Stimulated activated effector memory CD8-positive, alpha-beta T cell treated with anti-CD3 and anti-CD28 coated beads, Interleukin-12 subunit alpha, Interleukin-12 subunit beta, amount 100 ng/mL, for 72 hours (primary cell): ENCODE data around the gene LAG3.

Experiments used
- ATAC-seq: fragments of 150-1000 bp; cut with Tn5 transposase; 2 replicates; pipeline ENCODE4 v1.10.0; 2021
- DNase-seq, 2 donors: peaks; one replicate each; pipeline ENCODE4 v3.0.0; 2021 to 2022; ENCODE audit warnings: low spot score in 2 of 2
- H3K27ac Mint-ChIP-seq: one replicate; pipeline ENCODE4 v1.8.0; 2022; ENCODE audit warnings: mild to moderate bottlenecking, mixed read lengths
- H3K36me3 Mint-ChIP-seq: one replicate; pipeline ENCODE4 v1.8.0; 2022; ENCODE audit warnings: mild to moderate bottlenecking, mixed read lengths
- H3K4me1 Mint-ChIP-seq: one replicate; pipeline ENCODE4 v1.8.0; 2022; ENCODE audit warnings: mixed read lengths
- H3K4me3 Mint-ChIP-seq: one replicate; pipeline ENCODE4 v1.8.0; 2022; ENCODE audit warnings: mild to moderate bottlenecking, mixed read lengths
- H3K9me3 Mint-ChIP-seq: one replicate; pipeline ENCODE4 v1.8.0; 2022; ENCODE audit warnings: mixed read lengths

LAG3 gene

GRCh38 chr12:6765634-6766581, 6.4 kb upstream of the LAG3 start, which contains the start of gene PTMS:
Gene PTMS, plus strand, starts transcription at chr12:6766363. Its CDS starts 343 bp downstream, at chr12:6766706.
- DNase-seq = peak; percentile 51 to 80
- Mint-ChIP-seq H3K4me1 (peaks cover 59% of the 10 kb centered on the region), H3K9me3 (no peaks in the 10 kb centered on the region), H3K27ac (peak within 1 kb of the TSS; percentile 93), H3K4me3 (peak within 1 kb of the TSS; percentile 88), H3K36me3 (peaks cover 47% of the 10 kb centered on the region)
- ATAC-seq = peak; percentile 17

- peak overlapping the region; percentile 93 for H3K27ac Mint-ChIP-seq
- no peaks in the 10 kb centered on the region for H3K9me3 Mint-ChIP-seq
- peaks cover 55% of the 10 kb centered on the region for H3K36me3 Mint-ChIP-seq
- ATAC-seq = peak; percentile 71
- peaks cover 67% of the 10 kb centered on the region for H3K4me1 Mint-ChIP-seq
- peak overlapping the region; percentile 88 for H3K4me3 Mint-ChIP-seq
- peak; percentile 50 to 81 for DNase-seq
These were observed 5.5 kb upstream of the LAG3 start for GRCh38 chr12:6766651-6767349.

- no peak for ATAC-seq
- H3K36me3 Mint-ChIP-seq = peaks cover 64% of the 10 kb centered on the region
- H3K4me1 Mint-ChIP-seq = peaks cover 72% of the 10 kb centered on the region
- H3K9me3 Mint-ChIP-seq = no peaks in the 10 kb centered on the region
- H3K27ac Mint-ChIP-seq = peak overlapping the region; percentile 93
- H3K4me3 Mint-ChIP-seq = peak overlapping the region; percentile 88
- no peak for DNase-seq
These were observed 4.7 kb upstream of the LAG3 start for GRCh38 chr12:6767353-6768319.

- Mint-ChIP-seq H3K4me1 (peaks cover 72% of the 10 kb centered on the region), H3K9me3 (no peaks in the 10 kb centered on the region), H3K4me3 (peak overlapping the region; percentile 88), H3K27ac (peak overlapping the region; percentile 94), H3K36me3 (peaks cover 72% of the 10 kb centered on the region)
- ATAC-seq (no peak), DNase-seq (no peak)
These were observed 3.8 kb upstream of the LAG3 start for GRCh38 chr12:6768437-6768914.

GRCh38 chr12:6768990-6769389, 3.3 kb upstream of the LAG3 start:
- Mint-ChIP-seq H3K4me1 (peaks cover 71% of the 10 kb centered on the region), H3K4me3 (peak overlapping the region; percentile 88), H3K36me3 (peaks cover 76% of the 10 kb centered on the region), H3K27ac (peak overlapping the region; percentile 94), H3K9me3 (no peaks in the 10 kb centered on the region)
- DNase-seq = no peak
- no peak for ATAC-seq

- DNase-seq (no peak), ATAC-seq (no peak)
- peaks cover 71% of the 10 kb centered on the region for H3K4me1 Mint-ChIP-seq
- H3K36me3 Mint-ChIP-seq = peaks cover 82% of the 10 kb centered on the region
- H3K9me3 Mint-ChIP-seq = no peaks in the 10 kb centered on the region
- peak overlapping the region; percentile 88 for H3K4me3 Mint-ChIP-seq
- peak overlapping the region; percentile 94 for H3K27ac Mint-ChIP-seq
These were observed 2.7 kb upstream of the LAG3 start for GRCh38 chr12:6769666-6770065.

- Mint-ChIP-seq H3K4me1 (peaks cover 71% of the 10 kb centered on the region), H3K4me3 (peak overlapping the region; percentile 88)
These were observed 2.2 kb upstream of the LAG3 start for GRCh38 chr12:6770094-6770493.

GRCh38 chr12:6770600-6770999, 1.7 kb upstream of the LAG3 start:
- Mint-ChIP-seq H3K27ac (peak overlapping the region; percentile 94), H3K4me1 (peaks cover 71% of the 10 kb centered on the region), H3K4me3 (peak overlapping the region; percentile 88), H3K36me3 (peaks cover 92% of the 10 kb centered on the region), H3K9me3 (no peaks in the 10 kb centered on the region)
- DNase-seq = no peak
- no peak for ATAC-seq

More at GRCh38 chr12:6770094-6770493, 2.2 kb upstream of the LAG3 start:
- no peaks in the 10 kb centered on the region for H3K9me3 Mint-ChIP-seq
- peak overlapping the region; percentile 94 for H3K27ac Mint-ChIP-seq
- ATAC-seq (no peak), DNase-seq (no peak)
- peaks cover 87% of the 10 kb centered on the region for H3K36me3 Mint-ChIP-seq

- Mint-ChIP-seq H3K27ac (peak overlapping the region; percentile 94), H3K36me3 (peaks cover 92% of the 10 kb centered on the region), H3K4me1 (peaks cover 74% of the 10 kb centered on the region), H3K9me3 (no peaks in the 10 kb centered on the region), H3K4me3 (peak overlapping the region; percentile 88)
- ATAC-seq = no peak
- DNase-seq = no peak
These were observed 1.2 kb upstream of the LAG3 start for GRCh38 chr12:6771091-6771495.

GRCh38 chr12:6771509-6772330, 600 bp upstream of the LAG3 start:
- DNase-seq = no peak
- H3K4me1 Mint-ChIP-seq = peaks cover 80% of the 10 kb centered on the region
- H3K9me3 Mint-ChIP-seq = no peaks in the 10 kb centered on the region
- H3K4me3 Mint-ChIP-seq = peak overlapping the region; percentile 88
- peaks cover 97% of the 10 kb centered on the region for H3K36me3 Mint-ChIP-seq
- ATAC-seq = no peak
- H3K27ac Mint-ChIP-seq = peak overlapping the region; percentile 94

- DNase-seq (no peak), ATAC-seq (no peak)
- H3K4me1 Mint-ChIP-seq = peaks cover 84% of the 10 kb centered on the region
- peaks cover 98% of the 10 kb centered on the region for H3K36me3 Mint-ChIP-seq
- peak overlapping the region; percentile 88 for H3K4me3 Mint-ChIP-seq
- peak overlapping the region; percentile 94 for H3K27ac Mint-ChIP-seq
- no peaks in the 10 kb centered on the region for H3K9me3 Mint-ChIP-seq
These were observed 638 bp downstream of the LAG3 start for GRCh38 chr12:6772726-6773589.

GRCh38 chr12:6773590-6774351, 1.5 kb downstream of the LAG3 start:
- peak; percentile 41 for ATAC-seq
- Mint-ChIP-seq H3K4me3 (peak overlapping the region; percentile 88), H3K27ac (peak overlapping the region; percentile 94), H3K9me3 (no peaks in the 10 kb centered on the region), H3K36me3 (peaks cover 98% of the 10 kb centered on the region), H3K4me1 (peaks cover 84% of the 10 kb centered on the region)
- DNase-seq = peak; percentile 57 to 87
